Measurements from ENCODE around the gene OTP. TPM values are rescaled to one million over a fixed set of nuclear protein-coding genes. Genes with fewer than 3 reads are reported as not detected.
"Not testable (repeated sequence)": the region's sequence is repeated elsewhere in the genome, so short reads cannot be mapped to it uniquely, and the experiment has no call there.

The OTP gene
- total RNA-seq, 1 donor: not detected

DNA sequence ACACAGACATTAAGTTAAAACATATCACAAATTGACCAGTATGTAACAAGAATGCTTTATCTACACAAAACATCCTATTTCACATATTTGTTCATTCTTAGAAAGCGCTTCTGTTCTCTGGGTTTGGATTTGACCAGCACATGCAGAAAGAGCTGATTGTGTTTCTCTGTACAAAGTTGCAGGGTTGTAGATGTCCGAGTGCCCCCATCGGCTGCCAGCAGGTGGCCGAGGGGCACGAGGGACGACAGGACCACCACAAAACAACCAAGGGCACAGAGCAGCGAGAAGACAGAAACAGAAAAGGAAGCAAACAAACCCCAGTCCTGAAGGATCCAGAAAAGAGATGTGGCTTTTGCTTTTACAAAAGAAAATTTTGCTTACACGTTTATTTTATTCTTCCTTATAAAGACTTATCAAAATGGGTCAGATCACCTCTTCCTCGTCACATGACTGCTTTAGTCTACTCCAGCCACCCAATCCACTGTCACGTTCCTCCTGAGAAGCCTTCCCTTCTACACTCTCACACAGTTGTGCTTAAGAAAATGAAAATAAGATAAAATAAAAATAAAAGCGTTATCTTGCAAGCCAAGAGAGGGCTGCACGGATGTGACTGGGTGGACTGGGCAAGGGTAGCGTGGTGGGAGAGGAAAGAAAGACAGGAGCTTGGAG, 9.5 kb downstream of the OTP start:
- no peak for DNase-seq (ENCODE audit: low read depth)
- no peak overlapping the region for H3K4me3 ChIP-seq (ENCODE audit: low read depth, low read length)
- TF ChIP-seq, protein P1, sequence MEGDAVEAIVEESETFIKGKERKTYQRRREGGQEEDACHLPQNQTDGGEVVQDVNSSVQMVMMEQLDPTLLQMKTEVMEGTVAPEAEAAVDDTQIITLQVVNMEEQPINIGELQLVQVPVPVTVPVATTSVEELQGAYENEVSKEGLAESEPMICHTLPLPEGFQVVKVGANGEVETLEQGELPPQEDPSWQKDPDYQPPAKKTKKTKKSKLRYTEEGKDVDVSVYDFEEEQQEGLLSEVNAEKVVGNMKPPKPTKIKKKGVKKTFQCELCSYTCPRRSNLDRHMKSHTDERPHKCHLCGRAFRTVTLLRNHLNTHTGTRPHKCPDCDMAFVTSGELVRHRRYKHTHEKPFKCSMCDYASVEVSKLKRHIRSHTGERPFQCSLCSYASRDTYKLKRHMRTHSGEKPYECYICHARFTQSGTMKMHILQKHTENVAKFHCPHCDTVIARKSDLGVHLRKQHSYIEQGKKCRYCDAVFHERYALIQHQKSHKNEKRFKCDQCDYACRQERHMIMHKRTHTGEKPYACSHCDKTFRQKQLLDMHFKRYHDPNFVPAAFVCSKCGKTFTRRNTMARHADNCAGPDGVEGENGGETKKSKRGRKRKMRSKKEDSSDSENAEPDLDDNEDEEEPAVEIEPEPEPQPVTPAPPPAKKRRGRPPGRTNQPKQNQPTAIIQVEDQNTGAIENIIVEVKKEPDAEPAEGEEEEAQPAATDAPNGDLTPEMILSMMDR (IDR thresholded peaks at IDR 0.05; ENCODE audit: insufficient read depth, low read length): no peak

DNA sequence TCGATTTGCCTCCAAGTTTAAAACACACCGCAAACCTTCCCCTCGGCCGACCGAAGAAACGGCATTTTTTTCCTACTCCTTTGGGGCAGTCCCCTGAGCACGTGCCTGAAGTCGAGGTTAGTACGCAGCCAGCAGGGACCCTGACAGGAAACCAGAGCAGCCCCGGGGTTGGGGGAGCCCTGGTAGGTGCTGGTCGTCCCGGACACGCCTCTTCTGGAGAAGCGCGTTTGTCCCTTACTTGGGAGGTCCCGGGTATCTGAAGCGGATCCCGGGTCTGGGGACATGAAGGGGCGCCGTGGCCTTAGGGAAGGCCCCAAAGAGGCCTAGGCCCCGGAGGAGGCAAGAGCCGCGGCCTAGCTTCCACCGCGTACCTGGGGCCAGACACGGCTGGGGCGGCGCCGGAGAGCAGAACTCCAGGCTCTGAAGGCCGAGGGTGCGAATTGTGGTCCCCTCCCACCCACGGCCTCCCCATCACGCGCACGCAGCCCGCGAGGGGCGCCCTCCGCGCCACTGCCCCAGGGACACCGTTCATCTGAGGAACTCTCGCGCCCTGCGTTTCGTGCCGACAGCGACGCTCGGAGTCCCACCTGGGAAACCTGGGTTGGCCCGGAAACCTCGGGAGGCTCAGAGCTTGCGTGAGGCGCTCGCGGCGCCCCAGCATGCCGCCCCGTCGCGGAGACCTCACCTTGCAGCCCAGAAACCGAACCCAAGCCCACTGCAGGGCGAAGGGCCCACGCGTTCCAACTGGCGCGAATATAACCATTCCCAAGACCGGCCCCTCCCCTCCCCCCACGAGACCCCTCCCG, 10.4 kb downstream of the OTP start:
- no peak overlapping the region for H3K4me3 ChIP-seq (ENCODE audit: low read depth, low read length)
- DNase-seq (ENCODE audit: low read depth): no peak
- TF ChIP-seq, protein P1 (IDR thresholded peaks at IDR 0.05; ENCODE audit: insufficient read depth, low read length): no peak

DNA sequence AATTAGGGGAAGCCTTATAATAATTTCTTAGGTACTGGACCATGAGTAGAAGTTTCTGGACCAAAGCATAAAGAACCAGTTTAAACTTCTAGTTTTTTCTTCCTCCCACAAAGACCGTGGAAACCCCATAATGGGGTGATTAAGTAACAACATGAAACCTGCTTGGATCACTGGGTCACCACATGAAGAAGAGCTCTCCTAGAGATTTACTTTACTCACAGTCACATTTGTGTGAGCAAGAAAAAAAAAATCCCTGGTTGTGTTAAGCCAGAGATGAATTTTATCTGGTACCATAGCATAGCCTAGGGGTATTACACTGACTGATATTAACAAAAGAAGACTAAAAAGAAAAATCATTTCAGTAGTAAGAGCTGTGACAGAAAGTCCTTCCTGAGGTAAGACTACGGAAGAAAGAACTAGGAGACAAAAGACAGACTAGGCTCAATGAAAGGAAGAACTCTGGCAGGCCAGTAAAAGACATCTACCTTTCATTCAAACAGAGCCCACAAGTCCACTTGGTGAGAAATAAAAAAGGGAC, 15.2 kb downstream of the OTP start:
- TF ChIP-seq, protein P1 (IDR thresholded peaks at IDR 0.05; ENCODE audit: insufficient read depth, low read length): no peak
- H3K4me3 ChIP-seq (ENCODE audit: low read depth, low read length): no peak overlapping the region
- DNase-seq (ENCODE audit: low read depth): no peak

DNA sequence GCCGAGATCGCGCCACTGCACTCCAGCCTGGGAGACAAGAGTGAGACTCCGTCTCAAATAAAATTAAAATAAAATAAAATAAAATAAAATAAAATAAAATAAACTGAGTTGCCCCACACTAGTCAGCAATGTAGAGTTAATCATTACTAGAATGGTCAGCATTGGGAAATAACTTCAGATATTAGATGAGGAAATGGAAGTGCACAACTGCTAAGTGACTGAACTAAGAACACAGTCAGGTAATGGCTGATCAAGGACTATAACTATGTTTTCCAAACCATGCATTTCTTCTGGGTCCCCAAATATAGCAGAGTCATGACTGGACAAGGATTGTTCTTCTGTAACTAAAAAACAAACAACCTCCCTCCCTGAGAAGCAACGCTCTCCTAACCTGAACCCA, 17.1 kb downstream of the OTP start:
- H3K4me3 ChIP-seq (ENCODE audit: low read depth, low read length): no peak overlapping the region
- TF ChIP-seq, protein P1 (IDR thresholded peaks at IDR 0.05; ENCODE audit: insufficient read depth, low read length): no peak
- no peak for DNase-seq (ENCODE audit: low read depth)

DNA sequence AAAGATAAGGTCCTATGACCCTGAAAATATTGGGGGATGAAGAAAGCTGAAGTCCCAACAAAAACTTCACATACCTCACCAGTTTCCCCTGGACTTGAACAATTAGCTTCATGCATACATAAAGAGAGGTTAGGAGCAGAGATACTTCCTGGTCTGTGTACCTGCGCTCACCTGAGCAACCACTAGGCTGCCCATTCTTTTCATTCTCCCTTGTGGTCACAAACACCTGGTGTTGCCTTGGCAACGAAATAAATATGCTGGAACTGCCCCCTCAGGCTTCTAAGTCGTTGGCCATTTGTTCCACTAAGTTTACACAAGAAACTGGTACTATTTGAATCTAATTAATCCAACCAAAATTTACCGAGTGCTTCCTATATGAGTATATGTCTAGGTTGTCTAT, 18.1 kb downstream of the OTP start:
- DNase-seq (ENCODE audit: low read depth): no peak
- no peak overlapping the region for H3K4me3 ChIP-seq (ENCODE audit: low read depth, low read length)
- TF ChIP-seq, protein P1 (IDR thresholded peaks at IDR 0.05; ENCODE audit: insufficient read depth, low read length): no peak

DNA sequence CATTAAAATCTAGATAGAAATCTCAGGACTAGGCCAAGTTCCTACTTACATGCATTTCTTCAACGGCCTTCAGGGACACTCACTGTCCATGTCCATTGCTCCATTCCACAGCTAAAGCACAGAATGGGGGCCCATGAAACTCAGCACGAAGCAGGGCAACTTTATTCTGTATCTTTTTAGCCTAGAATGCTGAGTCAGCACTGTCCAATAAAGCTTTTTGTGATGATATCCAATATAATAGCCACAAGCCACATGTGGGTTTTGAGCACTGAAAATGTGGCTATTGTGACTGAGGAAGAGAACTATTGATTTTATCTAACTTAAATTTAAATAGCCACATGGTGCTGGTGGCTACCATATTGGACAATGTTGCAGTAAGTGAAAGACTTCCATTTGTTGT, 21.6 kb downstream of the OTP start:
- TF ChIP-seq, protein P1 (IDR thresholded peaks at IDR 0.05; ENCODE audit: insufficient read depth, low read length): no peak
- no peak for DNase-seq (ENCODE audit: low read depth)
- no peak overlapping the region for H3K4me3 ChIP-seq (ENCODE audit: low read depth, low read length)

DNA sequence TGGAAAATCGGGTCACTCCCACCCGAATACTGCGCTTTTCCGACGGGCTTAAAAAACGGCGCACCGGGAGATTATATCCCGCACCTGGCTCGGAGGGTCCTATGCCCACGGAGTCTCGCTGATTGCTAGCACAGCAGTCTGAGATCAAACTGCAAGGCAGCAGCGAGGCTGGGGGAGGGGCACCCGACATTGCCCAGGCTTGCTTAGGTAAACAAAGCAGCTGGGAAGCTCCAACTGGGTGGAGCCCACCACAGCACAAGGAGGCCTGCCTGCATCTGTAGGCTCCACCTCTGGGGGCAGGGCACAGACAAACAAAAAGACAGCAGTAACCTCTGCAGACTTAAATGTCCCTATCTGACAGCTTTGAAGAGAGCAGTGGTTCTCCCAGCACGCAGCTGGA, 29.6 kb downstream of the OTP start:
- not testable (repeated sequence) for DNase-seq (ENCODE audit: low read depth); H3K4me3 ChIP-seq (ENCODE audit: low read depth, low read length)

All from fibroblast of the aortic adventitia (primary cell).